ENCODE results near the gene CALML5. TPM values are rescaled to one million over a fixed set of nuclear protein-coding genes. Genes with fewer than 3 reads are reported as not detected.

The CALML5 gene
- total and polyA plus RNA-seq, 4 donors = not detected

DNA sequence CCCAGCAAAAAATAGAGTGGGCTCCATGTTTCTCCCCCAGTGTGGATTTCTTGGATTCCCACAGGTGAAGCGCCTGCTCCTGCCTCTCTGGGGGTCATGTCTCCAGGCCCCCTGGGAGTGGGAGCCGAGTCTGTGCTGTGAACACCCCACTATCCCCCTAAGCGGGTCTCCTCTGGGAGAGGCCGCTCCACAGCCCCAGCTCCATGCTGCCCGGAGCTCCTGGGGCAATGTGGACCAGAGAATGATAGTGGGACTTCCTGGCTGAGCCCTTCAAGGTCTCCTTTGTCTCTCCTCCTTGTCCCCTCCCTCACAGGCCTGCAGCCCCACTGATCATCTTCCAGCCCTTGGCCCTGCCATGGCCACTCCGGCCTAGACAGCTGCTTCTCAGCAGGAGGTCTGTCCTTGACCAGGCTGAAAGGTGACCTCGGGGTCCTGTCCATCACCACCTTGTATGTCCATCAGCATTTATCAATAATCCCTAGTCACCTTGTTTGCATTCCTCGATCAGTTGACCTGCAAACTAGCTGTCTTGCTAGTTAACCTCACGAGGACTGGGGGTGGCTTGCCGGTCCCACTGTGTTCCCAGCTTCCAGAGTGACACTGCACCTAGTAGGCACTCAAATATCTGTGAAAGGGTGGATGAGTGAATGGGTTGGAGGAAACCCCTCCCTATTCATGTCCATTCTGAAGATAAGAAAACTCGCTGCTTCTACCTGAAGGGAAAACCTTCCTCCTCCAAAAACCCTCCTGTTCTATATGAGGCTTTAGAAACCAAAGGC, 24.6 kb upstream of the CALML5 start:
- ATAC-seq (ENCODE audit: low FRiP score) = no peak
- Histone ChIP-seq H3K4me3 (ENCODE audit: low read length in 2 of 2) (no peak overlapping the region), H3K36me3 (ENCODE audit: control insufficient read depth in 1 of 2, insufficient read depth in 2 of 2, low read length in 1 of 2) (no peaks in the 10 kb centered on the region), H3K4me1 (ENCODE audit: control insufficient read depth in 1 of 2, insufficient read depth in 2 of 2, low read length in 2 of 2) (no peaks in the 10 kb centered on the region), H3K9me3 (ENCODE audit: control insufficient read depth, low read length) (no peaks in the 10 kb centered on the region), H3K27ac (ENCODE audit: low read depth in 1 of 2, low read length in 2 of 2) (no peak overlapping the region), H3K27me3 (ENCODE audit: control insufficient read depth in 1 of 2, insufficient read depth in 2 of 2, low read length in 1 of 2) (no peaks in the 10 kb centered on the region)
- peak in 1 of 2 donors; percentile 61 for DNase-seq
- 97 to 98% methylated on average over 11 of the region's 11 CpGs for WGBS, 2 donors
- intact Hi-C loops (cut with DNase I) = no loop called here

DNA sequence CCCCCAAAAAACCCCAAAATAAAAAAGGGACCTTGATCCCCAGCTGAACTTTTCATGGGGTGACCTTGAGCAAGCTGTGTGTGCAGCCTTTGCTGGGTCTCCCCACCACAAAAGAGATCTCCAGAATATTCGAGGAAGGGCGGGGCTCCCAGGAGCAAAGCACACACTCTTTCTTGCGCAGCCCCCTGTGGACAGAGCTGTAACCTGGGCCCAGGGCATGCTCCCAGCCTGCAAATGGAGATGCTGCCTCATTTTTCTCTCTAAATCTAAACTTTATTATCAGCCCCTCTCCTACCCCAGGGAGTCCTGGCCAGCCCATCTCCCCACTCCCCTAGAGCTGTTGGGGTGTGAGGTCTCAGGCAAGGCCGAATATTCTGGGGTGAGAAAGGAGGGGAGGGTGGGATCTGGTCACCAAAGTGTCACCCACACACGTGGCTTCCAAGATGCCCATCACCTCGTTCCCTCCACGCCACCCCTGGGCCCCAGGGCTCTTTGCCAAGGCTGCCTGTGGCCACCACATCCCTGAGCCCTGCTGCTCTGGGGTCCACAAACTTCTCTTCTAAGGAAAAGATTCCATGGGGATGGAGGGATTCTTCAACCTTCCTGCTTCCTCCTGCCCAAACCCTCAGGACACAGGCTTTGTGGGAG, 23.7 kb upstream of the CALML5 start:
- no peak for ATAC-seq (ENCODE audit: low FRiP score)

GRCh38 chr10:5519054-5519453, 19.7 kb upstream of the CALML5 start:
- DNase-seq (no peak), ATAC-seq (ENCODE audit: low FRiP score) (no peak)
- H3K27ac ChIP-seq (ENCODE audit: low read depth in 1 of 2, low read length in 2 of 2) = no peak overlapping the region
- intact Hi-C loops (cut with DNase I) = no loop called here
- no peaks in the 10 kb centered on the region for H3K36me3 ChIP-seq (ENCODE audit: control insufficient read depth in 1 of 2, insufficient read depth in 2 of 2, low read length in 1 of 2)
- WGBS, 2 donors = 93 to 94% methylated on average over 3 of the region's 3 CpGs
- H3K4me3 ChIP-seq (ENCODE audit: low read length in 2 of 2) = no peak overlapping the region
- no peaks in the 10 kb centered on the region for H3K9me3 ChIP-seq (ENCODE audit: control insufficient read depth, low read length)
- H3K27me3 ChIP-seq (ENCODE audit: control insufficient read depth in 1 of 2, insufficient read depth in 2 of 2, low read length in 1 of 2) = no peaks in the 10 kb centered on the region
- H3K4me1 ChIP-seq (ENCODE audit: control insufficient read depth in 1 of 2, insufficient read depth in 2 of 2, low read length in 2 of 2) = no peaks in the 10 kb centered on the region

More for the DNA sequence above, 23.7 kb upstream of the CALML5 start:
- no peaks in the 10 kb centered on the region for H3K4me1 ChIP-seq (ENCODE audit: control insufficient read depth in 1 of 2, insufficient read depth in 2 of 2, low read length in 2 of 2)
- H3K4me3 ChIP-seq (ENCODE audit: low read length in 2 of 2) = no peak overlapping the region
- WGBS, 2 donors = 81 to 82% methylated on average over 7 of the region's 7 CpGs
- intact Hi-C loops (cut with DNase I) = no loop called here
- DNase-seq = peak in 1 of 2 donors; percentile 69
- no peak overlapping the region for H3K27ac ChIP-seq (ENCODE audit: low read depth in 1 of 2, low read length in 2 of 2)
- no peaks in the 10 kb centered on the region for H3K36me3 ChIP-seq (ENCODE audit: control insufficient read depth in 1 of 2, insufficient read depth in 2 of 2, low read length in 1 of 2)
- H3K27me3 ChIP-seq (ENCODE audit: control insufficient read depth in 1 of 2, insufficient read depth in 2 of 2, low read length in 1 of 2) = no peaks in the 10 kb centered on the region
- no peaks in the 10 kb centered on the region for H3K9me3 ChIP-seq (ENCODE audit: control insufficient read depth, low read length)

GRCh38 chr10:5518143-5518542, 18.8 kb upstream of the CALML5 start:
- Histone ChIP-seq H3K4me3 (ENCODE audit: low read length in 2 of 2) (no peak overlapping the region), H3K27me3 (ENCODE audit: control insufficient read depth in 1 of 2, insufficient read depth in 2 of 2, low read length in 1 of 2) (no peaks in the 10 kb centered on the region), H3K4me1 (ENCODE audit: control insufficient read depth in 1 of 2, insufficient read depth in 2 of 2, low read length in 2 of 2) (no peaks in the 10 kb centered on the region), H3K27ac (ENCODE audit: low read depth in 1 of 2, low read length in 2 of 2) (no peak overlapping the region), H3K36me3 (ENCODE audit: control insufficient read depth in 1 of 2, insufficient read depth in 2 of 2, low read length in 1 of 2) (no peaks in the 10 kb centered on the region), H3K9me3 (ENCODE audit: control insufficient read depth, low read length) (no peaks in the 10 kb centered on the region)
- ATAC-seq (ENCODE audit: low FRiP score) (no peak), DNase-seq (peak in 1 of 2 donors; percentile 44)
- 80 to 81% methylated on average over 5 of the region's 5 CpGs for WGBS, 2 donors
- intact Hi-C loops (cut with DNase I) = no loop called here

- Histone ChIP-seq H3K27me3 (ENCODE audit: control insufficient read depth in 1 of 2, insufficient read depth in 2 of 2, low read length in 1 of 2) (no peaks in the 10 kb centered on the region), H3K4me1 (ENCODE audit: control insufficient read depth in 1 of 2, insufficient read depth in 2 of 2, low read length in 2 of 2) (no peaks in the 10 kb centered on the region), H3K27ac (ENCODE audit: low read depth in 1 of 2, low read length in 2 of 2) (no peak overlapping the region), H3K9me3 (ENCODE audit: control insufficient read depth, low read length) (no peaks in the 10 kb centered on the region), H3K4me3 (ENCODE audit: low read length in 2 of 2) (no peak overlapping the region), H3K36me3 (ENCODE audit: control insufficient read depth in 1 of 2, insufficient read depth in 2 of 2, low read length in 1 of 2) (no peaks in the 10 kb centered on the region)
- 71 to 77% methylated on average over 5 of the region's 5 CpGs for WGBS, 2 donors
- intact Hi-C loops (cut with DNase I) = no loop called here
- DNase-seq = no peak
- no peak for ATAC-seq (ENCODE audit: low FRiP score)
Measured at GRCh38 chr10:5517546-5517945, 18.2 kb upstream of the CALML5 start.

DNA sequence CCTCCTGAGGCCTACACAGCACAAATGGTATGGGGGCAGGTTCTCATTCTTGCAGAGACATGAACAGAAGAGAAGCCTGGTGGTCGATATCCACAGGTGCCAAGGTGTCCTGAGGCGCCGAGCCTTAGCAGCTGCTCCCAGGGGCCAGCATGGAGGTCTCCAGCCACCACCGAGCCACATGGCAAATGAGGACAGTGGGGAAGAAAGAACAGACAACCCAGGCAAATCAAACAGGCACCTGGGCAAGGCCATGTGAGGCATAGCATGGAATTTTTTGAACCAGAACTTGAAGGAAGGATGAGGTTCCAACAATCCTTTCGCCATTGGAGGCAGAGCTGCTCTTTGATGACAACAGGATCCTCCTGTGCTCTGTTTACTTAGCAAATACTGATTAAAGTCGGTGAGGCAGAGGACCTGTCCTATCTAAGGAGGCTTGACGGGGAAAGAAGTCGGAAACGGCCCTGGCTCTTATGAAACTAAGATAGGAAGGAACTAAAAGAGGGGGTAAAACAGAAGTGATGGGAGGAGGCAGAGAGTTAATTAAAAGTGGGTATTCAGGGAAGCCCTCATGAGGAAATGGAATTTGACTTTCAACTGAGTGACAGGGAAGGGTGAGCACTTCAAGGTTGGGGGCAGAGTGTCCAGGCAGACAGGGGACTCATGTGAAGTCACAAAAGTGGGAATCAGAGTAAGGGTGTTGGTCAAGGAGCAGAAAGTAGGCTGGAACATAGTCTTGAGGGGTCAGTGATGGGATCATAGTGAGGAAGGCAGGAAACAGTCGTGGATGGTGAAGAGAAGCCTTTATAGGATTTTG, 16.8 kb upstream of the CALML5 start:
- ATAC-seq (ENCODE audit: low FRiP score) (no peak), DNase-seq (peak in 1 of 2 donors; percentile 26)
- Histone ChIP-seq H3K9me3 (ENCODE audit: control insufficient read depth, low read length) (no peaks in the 10 kb centered on the region), H3K27ac (ENCODE audit: low read depth in 1 of 2, low read length in 2 of 2) (no peak overlapping the region), H3K4me3 (ENCODE audit: low read length in 2 of 2) (no peak overlapping the region), H3K36me3 (ENCODE audit: control insufficient read depth in 1 of 2, insufficient read depth in 2 of 2, low read length in 1 of 2) (no peaks in the 10 kb centered on the region), H3K27me3 (ENCODE audit: control insufficient read depth in 1 of 2, insufficient read depth in 2 of 2, low read length in 1 of 2) (no peaks in the 10 kb centered on the region), H3K4me1 (ENCODE audit: control insufficient read depth in 1 of 2, insufficient read depth in 2 of 2, low read length in 2 of 2) (no peaks in the 10 kb centered on the region)
- intact Hi-C loops (cut with DNase I) = no loop called here
- 85 to 91% methylated on average over 10 of the region's 10 CpGs for WGBS, 2 donors

- intact Hi-C loops (cut with DNase I) = no loop called here
- Histone ChIP-seq H3K9me3 (ENCODE audit: control insufficient read depth, low read length) (no peaks in the 10 kb centered on the region), H3K27ac (ENCODE audit: low read depth in 1 of 2, low read length in 2 of 2) (no peak overlapping the region), H3K36me3 (ENCODE audit: control insufficient read depth in 1 of 2, insufficient read depth in 2 of 2, low read length in 1 of 2) (no peaks in the 10 kb centered on the region), H3K4me3 (ENCODE audit: low read length in 2 of 2) (no peak overlapping the region), H3K27me3 (ENCODE audit: control insufficient read depth in 1 of 2, insufficient read depth in 2 of 2, low read length in 1 of 2) (no peaks in the 10 kb centered on the region), H3K4me1 (ENCODE audit: control insufficient read depth in 1 of 2, insufficient read depth in 2 of 2, low read length in 2 of 2) (no peaks in the 10 kb centered on the region)
- ATAC-seq (ENCODE audit: low FRiP score) (no peak), DNase-seq (peak in 1 of 2 donors; percentile 36)
- 89 to 92% methylated on average over 16 of the region's 16 CpGs for WGBS, 2 donors
Measured at GRCh38 chr10:5514226-5514850, 15.0 kb upstream of the CALML5 start.

- no peak overlapping the region for H3K27ac ChIP-seq (ENCODE audit: low read depth in 1 of 2, low read length in 2 of 2)
- no peaks in the 10 kb centered on the region for H3K27me3 ChIP-seq (ENCODE audit: control insufficient read depth in 1 of 2, insufficient read depth in 2 of 2, low read length in 1 of 2)
- DNase-seq (peak in 1 of 2 donors; percentile 44), ATAC-seq (ENCODE audit: low FRiP score) (no peak)
- H3K4me1 ChIP-seq (ENCODE audit: control insufficient read depth in 1 of 2, insufficient read depth in 2 of 2, low read length in 2 of 2) = no peaks in the 10 kb centered on the region
- intact Hi-C loops (cut with DNase I) = no loop called here
- WGBS, 2 donors = 94 to 95% methylated on average over 15 of the region's 15 CpGs
- no peaks in the 10 kb centered on the region for H3K36me3 ChIP-seq (ENCODE audit: control insufficient read depth in 1 of 2, insufficient read depth in 2 of 2, low read length in 1 of 2)
- no peak overlapping the region for H3K4me3 ChIP-seq (ENCODE audit: low read length in 2 of 2)
- no peaks in the 10 kb centered on the region for H3K9me3 ChIP-seq (ENCODE audit: control insufficient read depth, low read length)
Measured at GRCh38 chr10:5512881-5513612, 13.7 kb upstream of the CALML5 start.
